Measurements from ENCODE around the gene DDN.

Gene DDN

DNA sequence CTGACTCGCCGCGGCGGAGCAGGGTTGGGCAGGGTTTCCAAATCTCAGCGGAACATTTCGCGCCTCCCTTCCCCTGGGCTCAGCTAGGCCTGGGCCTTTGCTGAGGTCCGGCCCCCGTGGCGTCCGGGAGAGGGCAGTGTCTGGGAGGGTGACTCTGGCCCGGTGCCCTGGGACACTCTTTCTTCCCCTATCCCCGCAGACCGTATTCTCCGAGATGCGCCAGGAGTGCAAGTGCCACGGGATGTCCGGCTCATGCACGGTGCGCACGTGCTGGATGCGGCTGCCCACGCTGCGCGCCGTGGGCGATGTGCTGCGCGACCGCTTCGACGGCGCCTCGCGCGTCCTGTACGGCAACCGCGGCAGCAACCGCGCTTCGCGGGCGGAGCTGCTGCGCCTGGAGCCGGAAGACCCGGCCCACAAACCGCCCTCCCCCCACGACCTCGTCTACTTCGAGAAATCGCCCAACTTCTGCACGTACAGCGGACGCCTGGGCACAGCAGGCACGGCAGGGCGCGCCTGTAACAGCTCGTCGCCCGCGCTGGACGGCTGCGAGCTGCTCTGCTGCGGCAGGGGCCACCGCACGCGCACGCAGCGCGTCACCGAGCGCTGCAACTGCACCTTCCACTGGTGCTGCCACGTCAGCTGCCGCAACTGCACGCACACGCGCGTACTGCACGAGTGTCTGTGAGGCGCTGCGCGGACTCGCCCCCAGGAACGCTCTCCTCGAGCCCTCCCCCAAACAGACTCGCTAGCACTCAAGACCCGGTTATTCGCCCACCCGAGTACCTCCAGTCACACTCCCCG is 18.0 kb downstream of the DDN start:
- peak; percentile 72 for DNase-seq

GRCh38 chr12:48980389-48980952 is 18.7 kb downstream of the DDN start:
- DNase-seq: no peak

DNA sequence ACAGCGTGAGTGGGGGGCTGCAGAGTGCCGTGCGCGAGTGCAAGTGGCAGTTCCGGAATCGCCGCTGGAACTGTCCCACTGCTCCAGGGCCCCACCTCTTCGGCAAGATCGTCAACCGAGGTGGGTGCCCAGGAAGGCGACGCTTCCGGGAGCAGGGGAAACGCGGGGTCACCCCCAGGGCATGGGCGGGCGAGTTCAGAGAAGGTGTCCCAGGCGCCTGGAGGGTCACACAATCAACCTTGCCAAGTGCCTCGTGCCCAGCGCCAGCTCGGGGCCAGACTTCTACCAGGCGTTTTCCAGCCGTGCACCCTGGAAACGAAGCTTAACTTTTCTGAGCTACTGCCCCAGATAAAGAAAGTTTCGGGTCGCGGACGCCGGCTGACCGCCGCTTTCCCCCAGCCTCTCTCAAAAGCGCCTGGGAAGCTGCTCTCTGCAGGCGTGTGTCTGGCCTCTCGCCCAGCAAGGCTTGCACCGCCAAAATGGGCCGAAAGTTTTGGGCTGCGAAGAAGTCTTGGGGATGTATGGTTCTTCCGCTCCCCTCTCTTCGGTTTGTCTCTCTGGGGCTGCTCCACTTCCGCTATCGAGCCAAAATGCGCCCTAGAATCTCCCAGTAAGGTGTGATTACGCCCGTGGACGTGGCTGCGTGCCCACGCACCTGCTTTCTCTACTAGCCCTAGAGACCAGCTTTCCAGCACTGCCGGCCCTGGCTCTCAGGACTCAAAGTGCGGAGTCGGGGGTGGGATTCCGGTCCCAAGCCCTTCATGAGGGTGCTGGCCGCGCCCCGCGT is 19.4 kb downstream of the DDN start:
- peak; percentile 57 for DNase-seq

- DNase-seq: no peak
Observed at GRCh38 chr12:48978741-48979601, 20.2 kb downstream of the DDN start.

DNA sequence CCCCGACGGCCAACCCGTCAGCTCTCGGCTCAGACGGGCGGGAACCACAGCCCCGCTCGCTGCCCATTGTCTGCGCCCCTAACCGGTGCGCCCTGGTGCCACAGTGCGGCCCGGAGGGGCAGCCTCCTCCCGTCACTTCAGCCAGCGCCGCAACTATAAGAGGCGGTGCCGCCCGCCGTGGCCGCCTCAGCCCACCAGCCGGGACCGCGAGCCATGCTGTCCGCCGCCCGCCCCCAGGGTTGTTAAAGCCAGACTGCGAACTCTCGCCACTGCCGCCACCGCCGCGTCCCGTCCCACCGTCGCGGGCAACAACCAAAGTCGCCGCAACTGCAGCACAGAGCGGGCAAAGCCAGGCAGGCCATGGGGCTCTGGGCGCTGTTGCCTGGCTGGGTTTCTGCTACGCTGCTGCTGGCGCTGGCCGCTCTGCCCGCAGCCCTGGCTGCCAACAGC is 20.9 kb downstream of the DDN start, which contains the start of gene WNT1:
TSS of gene WNT1 (plus strand) at position 32 of the 450 bp plus-strand sequence. CDS start at position 361, 329 bp downstream.
- no peak for DNase-seq

DNA sequence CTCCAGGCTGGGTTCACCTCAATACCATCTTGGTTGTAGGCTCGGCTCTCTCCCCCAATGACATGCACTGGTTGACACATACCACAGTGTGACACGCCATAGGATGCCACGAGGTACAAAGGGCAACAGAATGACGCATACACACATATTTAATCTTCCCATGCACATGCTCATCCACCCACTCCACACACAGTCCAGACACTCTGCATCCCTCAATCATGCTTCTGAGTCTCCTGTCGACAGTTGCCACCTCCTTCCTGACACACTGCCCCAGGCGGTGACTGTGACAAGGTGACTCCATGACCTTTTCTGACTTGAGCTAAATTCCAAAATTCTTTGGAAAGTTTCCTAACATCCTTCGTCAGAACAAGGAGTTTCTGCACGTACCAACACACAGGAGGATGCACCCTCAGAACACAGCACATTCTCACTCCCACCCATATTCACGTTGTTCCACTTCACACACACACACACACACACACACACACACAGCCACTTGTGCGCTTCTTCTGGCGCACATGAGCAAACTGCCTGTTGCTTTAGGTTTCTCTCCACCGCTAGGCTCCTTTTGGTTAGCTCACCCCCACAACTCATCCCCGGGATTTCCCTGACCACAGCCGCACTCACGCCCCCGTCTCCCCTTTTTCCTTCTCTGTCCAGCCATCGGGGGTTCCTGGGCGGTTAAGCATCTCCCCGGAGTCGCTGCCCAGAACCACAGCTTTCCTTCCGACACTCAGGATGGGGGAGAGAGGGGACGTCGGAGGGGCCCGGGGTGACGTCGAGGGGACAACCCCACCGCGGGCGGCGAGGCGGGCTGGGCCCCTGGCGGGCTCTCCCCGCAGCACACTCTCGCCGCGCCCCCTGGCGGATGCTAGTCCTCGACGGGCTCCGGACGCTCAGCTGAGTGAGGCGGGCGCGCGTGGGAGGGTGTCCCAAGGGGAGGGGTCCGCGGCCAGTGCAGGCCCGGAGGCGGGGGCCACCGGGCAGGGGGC is 21.6 kb downstream of the DDN start:
- peak; percentile 76 for DNase-seq

DNA sequence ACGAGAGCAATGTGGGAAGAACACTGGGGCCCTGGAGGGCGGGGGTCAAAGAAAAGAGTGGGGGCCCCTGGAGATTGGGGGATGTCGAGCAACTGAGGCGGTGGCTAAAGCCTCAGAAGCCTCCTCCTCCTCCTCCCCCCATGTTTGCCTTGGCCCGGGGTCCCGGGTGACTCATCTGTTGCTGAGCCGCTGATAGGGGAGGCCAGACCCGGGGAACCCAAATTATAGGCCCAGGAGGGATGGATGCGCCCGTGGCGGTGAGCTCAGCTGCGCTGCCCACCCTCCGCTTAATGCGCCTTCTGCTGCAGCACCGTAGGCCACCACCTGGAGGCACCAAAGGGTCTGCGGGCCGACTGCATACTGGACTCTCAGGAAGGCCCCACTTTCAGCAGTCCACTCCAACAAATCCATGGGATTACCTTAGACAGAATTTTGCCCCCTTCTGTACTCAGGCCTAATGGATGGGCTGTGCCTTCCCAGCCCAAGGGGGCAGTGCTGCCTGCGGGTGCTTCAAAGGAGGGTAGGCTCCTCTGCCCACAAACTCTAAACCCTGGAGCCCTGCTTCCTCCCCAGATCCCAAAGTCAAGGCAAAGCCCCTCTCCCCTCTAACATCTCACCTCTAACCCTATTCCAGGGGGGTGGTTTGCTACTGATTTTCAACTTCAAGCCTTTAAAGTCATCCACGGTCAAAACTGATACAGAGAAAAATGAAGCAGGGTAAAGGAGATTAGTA is 25.1 kb downstream of the DDN start:
- no peak for DNase-seq

- DNase-seq: no peak
Observed at GRCh38 chr12:48973531-48973930, 25.6 kb downstream of the DDN start.

- no peak for DNase-seq
Observed at GRCh38 chr12:48972952-48973483, 26.2 kb downstream of the DDN start.

GRCh38 chr12:48972213-48972951 is 26.8 kb downstream of the DDN start:
- DNase-seq: no peak

GRCh38 chr12:48970702-48971334 is 28.4 kb downstream of the DDN start:
- no peak for DNase-seq

DNA sequence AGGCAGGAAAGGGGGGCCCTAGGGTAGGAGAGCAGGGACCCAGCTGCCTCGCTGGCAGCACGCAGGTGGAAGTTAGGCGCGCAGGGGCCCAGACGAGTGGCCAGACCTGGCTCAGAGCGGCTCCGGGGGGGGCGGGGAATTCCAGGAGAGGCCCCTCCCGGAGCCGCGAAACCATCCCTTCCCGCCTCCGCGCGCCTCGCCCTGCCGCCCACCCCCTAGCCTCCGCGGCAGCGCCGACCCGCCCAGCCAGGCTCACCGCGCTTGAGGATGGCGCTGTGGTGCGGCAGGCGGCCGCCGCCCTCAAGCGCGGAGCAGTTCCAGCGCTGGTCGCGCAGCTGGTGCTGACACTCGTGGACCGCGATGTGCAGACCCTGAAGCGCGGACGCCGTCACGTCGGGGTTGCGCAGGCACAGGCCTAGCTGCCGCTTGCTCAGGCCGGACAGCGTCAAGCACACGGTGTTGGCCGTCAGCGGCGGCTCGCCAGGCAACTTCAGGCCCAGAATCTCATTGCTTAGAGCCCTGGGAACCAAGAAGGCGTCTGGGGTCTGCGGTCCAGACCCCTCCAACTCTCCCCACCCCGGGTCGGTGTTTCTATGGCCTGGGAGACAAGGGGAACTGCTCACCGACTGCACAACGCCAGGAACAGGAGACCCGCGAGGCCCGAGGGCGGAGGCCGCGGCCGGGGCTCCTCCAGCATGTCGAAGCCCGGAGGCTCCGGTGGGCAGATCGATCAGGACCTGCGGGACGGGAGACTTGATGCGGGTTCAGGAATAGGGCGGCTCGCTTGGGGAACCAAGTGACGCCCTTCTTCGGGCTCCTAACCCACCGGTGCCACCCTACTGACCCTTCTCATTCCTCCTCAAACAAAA is 29.1 kb downstream of the DDN start:
- no peak for DNase-seq

GRCh38 chr12:48969160-48969771 is 29.9 kb downstream of the DDN start:
- no peak for DNase-seq

DNA sequence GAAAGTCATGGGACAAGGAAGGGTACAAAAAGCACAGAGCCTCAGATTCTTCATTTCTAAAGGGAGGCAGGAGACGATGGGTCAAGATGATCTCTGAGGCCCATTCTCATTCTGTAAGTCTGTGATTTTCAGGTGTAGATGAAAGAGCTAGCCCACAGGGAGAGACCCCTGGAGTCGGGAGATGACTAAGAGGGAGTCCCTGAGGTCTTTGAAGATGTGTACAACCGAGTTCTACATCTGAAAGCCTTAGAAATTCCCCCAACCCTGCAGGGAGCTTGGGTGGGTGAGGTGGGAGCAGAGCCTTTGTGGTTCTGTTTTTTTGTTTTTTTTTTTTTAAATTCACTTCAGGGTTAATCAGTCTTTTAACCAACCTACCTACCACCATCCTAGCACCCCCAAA is 30.7 kb downstream of the DDN start:
- DNase-seq: no peak

DNA sequence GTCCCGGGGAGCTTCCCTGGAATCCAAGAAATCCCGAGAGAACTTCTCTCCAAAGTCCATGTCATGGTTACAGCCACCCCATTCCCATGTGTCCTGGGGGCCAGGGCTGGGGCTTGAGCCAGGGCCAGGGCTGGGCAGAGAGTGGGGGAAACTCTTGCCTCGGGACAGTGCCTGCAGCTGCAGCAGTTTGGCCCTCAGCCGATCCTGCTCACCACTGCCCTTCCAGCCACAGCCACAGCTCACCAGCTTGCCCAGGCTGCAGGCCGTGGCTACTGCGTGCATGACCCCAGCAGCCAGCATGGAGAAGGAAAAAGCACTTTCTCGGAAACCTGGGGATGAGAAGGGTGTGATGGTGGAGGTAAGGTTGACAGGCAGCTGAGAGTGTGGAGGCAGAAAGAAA is 31.2 kb downstream of the DDN start:
- no peak for DNase-seq

DNA sequence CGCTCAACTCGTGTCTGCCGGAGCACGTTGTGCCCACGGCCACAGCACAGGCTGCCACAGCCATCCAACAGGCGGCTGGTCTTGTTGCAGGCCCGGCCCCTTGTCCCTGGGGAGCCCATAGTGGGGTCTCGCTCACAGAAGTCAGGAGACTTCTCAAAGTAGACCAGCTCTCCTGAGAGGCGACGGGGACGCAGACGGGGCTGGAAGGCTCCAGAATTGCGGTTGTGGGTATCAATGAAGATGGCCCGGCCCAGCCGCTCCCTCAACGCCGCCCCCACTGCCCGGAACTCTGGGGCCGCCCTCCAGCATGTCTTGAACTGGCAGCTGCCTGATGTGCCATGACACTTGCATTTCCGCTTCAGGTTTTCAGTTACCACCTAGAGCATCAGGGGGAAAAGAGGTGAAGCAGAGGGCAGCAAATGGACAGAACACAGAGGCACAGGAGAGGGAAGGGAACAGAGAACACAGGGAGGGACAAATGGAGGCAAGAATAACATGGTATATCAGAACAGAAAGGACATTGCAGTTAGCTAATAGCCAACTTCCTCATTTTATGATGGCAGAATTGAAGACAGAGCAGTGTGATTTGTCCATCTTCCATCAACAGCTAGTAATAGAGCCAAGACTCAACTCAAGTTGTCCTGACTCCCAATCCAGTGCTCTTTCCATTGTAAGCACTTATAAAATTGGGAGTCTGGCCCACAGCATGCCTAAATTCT is 32.8 kb downstream of the DDN start:
- no peak for DNase-seq

GRCh38 chr12:48965298-48965838 is 33.8 kb downstream of the DDN start:
- no peak for DNase-seq

Data from central memory CD4-positive, alpha-beta T cell (primary cell).